Measurements from ENCODE around the gene USP15. TPM values are rescaled to one million over a fixed set of nuclear protein-coding genes. Genes with fewer than 3 reads are reported as not detected.

USP15 gene
- total RNA-seq, 3 donors from 2014 or later (not counting 1 experiment from before 2014, with no cell fraction given) = 188 to 251 (median 197) TPM

DNA sequence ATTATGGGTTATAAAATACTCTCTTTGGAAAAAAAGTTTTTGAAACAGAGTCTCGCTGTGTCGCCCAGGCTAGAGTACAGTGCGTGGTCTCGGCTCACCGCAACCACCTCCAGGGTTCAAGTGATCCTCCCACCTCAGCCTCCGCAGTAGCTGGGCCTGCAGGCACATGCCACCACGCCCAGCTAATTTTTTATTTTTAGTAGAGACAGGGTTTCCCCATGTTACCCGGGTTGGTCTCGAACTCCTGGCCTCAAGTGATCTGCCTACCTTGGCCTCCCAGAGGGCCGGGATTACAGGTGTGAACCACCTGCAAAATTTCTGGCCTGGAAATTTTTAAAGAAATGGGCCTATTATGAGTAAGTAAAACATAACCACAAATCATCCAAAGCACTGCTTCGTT, 3.8 kb downstream of the USP15 start:
- DNase-seq = no peak
- TF ChIP-seq, protein P1, sequence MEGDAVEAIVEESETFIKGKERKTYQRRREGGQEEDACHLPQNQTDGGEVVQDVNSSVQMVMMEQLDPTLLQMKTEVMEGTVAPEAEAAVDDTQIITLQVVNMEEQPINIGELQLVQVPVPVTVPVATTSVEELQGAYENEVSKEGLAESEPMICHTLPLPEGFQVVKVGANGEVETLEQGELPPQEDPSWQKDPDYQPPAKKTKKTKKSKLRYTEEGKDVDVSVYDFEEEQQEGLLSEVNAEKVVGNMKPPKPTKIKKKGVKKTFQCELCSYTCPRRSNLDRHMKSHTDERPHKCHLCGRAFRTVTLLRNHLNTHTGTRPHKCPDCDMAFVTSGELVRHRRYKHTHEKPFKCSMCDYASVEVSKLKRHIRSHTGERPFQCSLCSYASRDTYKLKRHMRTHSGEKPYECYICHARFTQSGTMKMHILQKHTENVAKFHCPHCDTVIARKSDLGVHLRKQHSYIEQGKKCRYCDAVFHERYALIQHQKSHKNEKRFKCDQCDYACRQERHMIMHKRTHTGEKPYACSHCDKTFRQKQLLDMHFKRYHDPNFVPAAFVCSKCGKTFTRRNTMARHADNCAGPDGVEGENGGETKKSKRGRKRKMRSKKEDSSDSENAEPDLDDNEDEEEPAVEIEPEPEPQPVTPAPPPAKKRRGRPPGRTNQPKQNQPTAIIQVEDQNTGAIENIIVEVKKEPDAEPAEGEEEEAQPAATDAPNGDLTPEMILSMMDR (IDR thresholded peaks at IDR 0.05) = no peak
- Mint-ChIP-seq H3K4me1 (peaks cover 80 to 83% of the 10 kb centered on the region in 2 donors), H3K4me3 (peak overlapping the region; percentile 88), H3K27ac (peak overlapping the region; percentile 89 to 99), H3K27me3 (ENCODE audit: low read depth in 2 of 2) (no peaks in the 10 kb centered on the region), H3K36me3 (peaks cover 10% of the 10 kb centered on the region), H3K9me3 (no peaks in the 10 kb centered on the region)
- H3K4me1 ChIP-seq (ENCODE audit: control insufficient read depth, insufficient read depth, low read length) = peaks cover 19% of the 10 kb centered on the region
- H3K27me3 ChIP-seq (ENCODE audit: control insufficient read depth, insufficient read depth, low read length) = no peaks in the 10 kb centered on the region
- H3K4me3 ChIP-seq (ENCODE audit: low read length) = no peak overlapping the region
- H3K36me3 ChIP-seq (ENCODE audit: control insufficient read depth, insufficient read depth, low read length) = no peaks in the 10 kb centered on the region
- H3K27ac ChIP-seq (ENCODE audit: low read length) = peak overlapping the region; percentile 70
- WGBS (ENCODE audit: insufficient coverage) = 50% methylated on average over 10 of the region's 11 CpGs
- H3K9me3 ChIP-seq (ENCODE audit: control insufficient read depth, insufficient read depth, low read length) = no peaks in the 10 kb centered on the region
- intact Hi-C loops (cut with micrococcal nuclease) = no loop called here
- no peak for ATAC-seq

DNA sequence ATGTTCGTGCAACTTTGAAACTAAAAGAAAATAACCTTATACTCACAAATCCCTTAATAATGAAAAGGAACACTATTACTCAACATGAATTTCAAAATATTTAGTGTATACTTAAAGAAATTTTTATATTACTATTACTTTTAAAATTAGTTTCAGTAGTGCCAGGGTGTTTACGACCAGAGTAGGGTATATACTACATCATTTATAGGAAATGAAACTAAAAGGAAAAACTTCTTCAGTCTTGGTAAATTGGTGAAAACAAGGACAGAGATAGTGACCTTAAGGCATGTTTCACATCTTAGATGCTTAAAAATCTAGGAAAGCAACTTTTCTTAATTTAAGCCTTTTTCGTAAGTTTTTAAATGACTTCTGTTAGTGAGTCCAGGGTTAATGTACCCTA, 4.5 kb downstream of the USP15 start:
- intact Hi-C loops (cut with micrococcal nuclease) = no loop called here
- Histone ChIP-seq H3K9me3 (ENCODE audit: control insufficient read depth, insufficient read depth, low read length) (no peaks in the 10 kb centered on the region), H3K27ac (ENCODE audit: low read length) (peak overlapping the region; percentile 70), H3K4me1 (ENCODE audit: control insufficient read depth, insufficient read depth, low read length) (peaks cover 22% of the 10 kb centered on the region), H3K4me3 (ENCODE audit: low read length) (peak overlapping the region; percentile 20), H3K36me3 (ENCODE audit: control insufficient read depth, insufficient read depth, low read length) (no peaks in the 10 kb centered on the region), H3K27me3 (ENCODE audit: control insufficient read depth, insufficient read depth, low read length) (no peaks in the 10 kb centered on the region)
- Mint-ChIP-seq H3K27ac (peak overlapping the region; percentile 89 to 99), H3K27me3 (ENCODE audit: low read depth in 2 of 2) (no peaks in the 10 kb centered on the region), H3K36me3 (peaks cover 10% of the 10 kb centered on the region), H3K9me3 (no peaks in the 10 kb centered on the region), H3K4me3 (peak overlapping the region; percentile 88), H3K4me1 (peaks cover 75 to 81% of the 10 kb centered on the region in 2 donors)
- peak in 1 of 2 donors; percentile 30 for DNase-seq
- ATAC-seq = no peak
- TF ChIP-seq, protein P1 (IDR thresholded peaks at IDR 0.05) = no peak
- 90% methylated on average over 1 of the region's 3 CpGs for WGBS (ENCODE audit: insufficient coverage)

DNA sequence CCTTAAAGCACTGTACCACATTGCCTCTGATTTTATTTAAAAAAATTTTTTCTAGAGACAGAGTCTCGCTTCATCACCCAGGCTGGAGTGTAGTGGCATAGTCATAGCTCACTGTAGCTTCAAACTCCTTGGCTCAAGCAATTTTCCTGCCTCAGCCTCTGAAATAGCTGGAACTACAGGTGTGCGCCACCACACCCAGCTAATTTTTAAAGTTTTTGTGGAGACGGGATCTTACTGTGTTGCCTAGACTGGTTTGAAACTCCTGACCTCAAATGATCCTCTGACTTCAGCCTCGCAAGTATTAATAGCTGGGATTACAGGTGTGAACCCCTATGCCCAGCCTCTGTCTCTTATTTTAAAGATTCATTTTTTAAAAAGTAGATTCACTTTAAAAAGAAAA, 5.3 kb downstream of the USP15 start:
- TF ChIP-seq, protein P1 (IDR thresholded peaks at IDR 0.05) = no peak
- Mint-ChIP-seq H3K4me3 (peak overlapping the region; percentile 88), H3K9me3 (no peaks in the 10 kb centered on the region), H3K36me3 (peaks cover 4% of the 10 kb centered on the region), H3K27ac (peak overlapping the region; percentile 89 to 99), H3K27me3 (ENCODE audit: low read depth in 2 of 2) (no peaks in the 10 kb centered on the region), H3K4me1 (peaks cover 78 to 84% of the 10 kb centered on the region in 2 donors)
- Histone ChIP-seq H3K9me3 (ENCODE audit: control insufficient read depth, insufficient read depth, low read length) (no peaks in the 10 kb centered on the region), H3K27ac (ENCODE audit: low read length) (peak overlapping the region; percentile 70), H3K36me3 (ENCODE audit: control insufficient read depth, insufficient read depth, low read length) (no peaks in the 10 kb centered on the region), H3K4me1 (ENCODE audit: control insufficient read depth, insufficient read depth, low read length) (peaks cover 22% of the 10 kb centered on the region), H3K27me3 (ENCODE audit: control insufficient read depth, insufficient read depth, low read length) (no peaks in the 10 kb centered on the region), H3K4me3 (ENCODE audit: low read length) (no peak overlapping the region)
- no peak for ATAC-seq
- no peak for DNase-seq
- intact Hi-C loops (cut with micrococcal nuclease) = no loop called here
- 85% methylated on average over 3 of the region's 4 CpGs for WGBS (ENCODE audit: insufficient coverage)

DNA sequence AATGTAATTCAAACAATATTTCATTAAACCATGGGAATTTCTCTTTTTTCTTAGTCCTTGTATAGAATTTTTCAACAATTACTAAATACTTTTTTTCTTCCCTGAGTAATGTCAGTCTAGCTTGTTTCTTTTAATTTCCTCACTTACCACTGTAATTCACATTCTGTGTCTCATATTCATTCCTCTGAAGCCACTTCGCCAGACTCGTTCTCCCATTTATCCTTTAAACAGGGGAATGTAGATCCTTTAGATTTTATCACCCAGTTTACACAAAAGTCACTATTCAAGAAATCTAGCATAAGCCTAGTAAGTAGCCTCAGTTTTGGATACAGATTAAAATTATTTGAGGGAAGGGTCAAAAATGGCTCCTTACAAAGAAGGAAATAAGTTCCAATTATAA, 6.8 kb downstream of the USP15 start:
- intact Hi-C loops (cut with micrococcal nuclease) = no loop called here
- H3K4me3 ChIP-seq (ENCODE audit: low read length) = no peak overlapping the region
- Mint-ChIP-seq H3K4me3 (no peak overlapping the region), H3K9me3 (no peaks in the 10 kb centered on the region), H3K36me3 (no peaks in the 10 kb centered on the region), H3K27me3 (ENCODE audit: low read depth in 2 of 2) (no peaks in the 10 kb centered on the region), H3K27ac (peak overlapping the region; percentile 47 to 78), H3K4me1 (peaks cover 79 to 84% of the 10 kb centered on the region in 2 donors)
- ATAC-seq (no peak), DNase-seq (no peak)
- no peaks in the 10 kb centered on the region for H3K9me3 ChIP-seq (ENCODE audit: control insufficient read depth, insufficient read depth, low read length)
- TF ChIP-seq, protein P1 (IDR thresholded peaks at IDR 0.05) = no peak
- no peak overlapping the region for H3K27ac ChIP-seq (ENCODE audit: low read length)
- WGBS (ENCODE audit: insufficient coverage) = 89% methylated on average over 2 of the region's 2 CpGs
- no peaks in the 10 kb centered on the region for H3K27me3 ChIP-seq (ENCODE audit: control insufficient read depth, insufficient read depth, low read length)
- H3K4me1 ChIP-seq (ENCODE audit: control insufficient read depth, insufficient read depth, low read length) = peaks cover 16% of the 10 kb centered on the region
- H3K36me3 ChIP-seq (ENCODE audit: control insufficient read depth, insufficient read depth, low read length) = no peaks in the 10 kb centered on the region
